GM12874 (cell line): ENCODE data around the gene BDH1.

ENCODE experiments used
- CTCF ChIP-seq: IDR thresholded peaks from 2 replicates; pipeline ENCODE4 v1.5.1; 2011; ENCODE audit warnings: low read depth, mild to moderate bottlenecking, control low read depth, low read length, moderate library complexity; ENCODE audit not compliant: insufficient read depth

The BDH1 gene

DNA sequence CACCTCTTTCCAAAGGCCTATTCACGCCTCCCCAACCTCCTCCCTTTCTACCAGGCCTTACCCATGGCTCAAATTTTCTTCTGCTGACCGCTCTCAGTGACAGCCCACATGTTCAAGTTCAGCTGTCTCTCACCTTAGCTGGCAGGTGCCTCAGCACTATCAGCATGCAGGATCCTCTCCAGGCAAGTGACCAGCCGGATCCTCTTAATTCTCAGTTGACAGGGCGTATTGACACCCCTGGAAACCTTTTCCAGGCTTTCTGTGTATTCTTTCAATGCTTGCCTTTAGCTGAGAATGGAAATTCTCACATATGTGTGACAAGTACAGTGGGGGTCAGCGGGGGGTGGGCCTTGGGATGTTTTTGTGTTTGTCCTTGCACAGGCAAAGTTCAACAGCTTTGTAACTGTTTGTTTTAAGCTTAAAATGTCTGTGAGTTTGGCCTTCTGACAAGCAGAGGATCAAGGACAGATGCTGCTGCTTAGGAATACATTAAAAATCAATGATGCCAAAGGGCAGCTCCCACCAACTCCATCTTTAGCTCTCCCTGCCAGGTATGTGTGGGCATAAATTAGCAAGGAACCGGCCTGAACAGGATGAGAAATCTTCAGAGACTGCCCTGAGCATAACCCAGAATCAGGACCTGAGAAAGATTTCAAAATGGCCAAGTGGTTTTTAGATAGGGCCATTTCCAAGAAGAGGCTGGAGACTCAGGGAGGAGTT is 17.4 kb upstream of the BDH1 start:
- no peak for TF ChIP-seq CTCF

DNA sequence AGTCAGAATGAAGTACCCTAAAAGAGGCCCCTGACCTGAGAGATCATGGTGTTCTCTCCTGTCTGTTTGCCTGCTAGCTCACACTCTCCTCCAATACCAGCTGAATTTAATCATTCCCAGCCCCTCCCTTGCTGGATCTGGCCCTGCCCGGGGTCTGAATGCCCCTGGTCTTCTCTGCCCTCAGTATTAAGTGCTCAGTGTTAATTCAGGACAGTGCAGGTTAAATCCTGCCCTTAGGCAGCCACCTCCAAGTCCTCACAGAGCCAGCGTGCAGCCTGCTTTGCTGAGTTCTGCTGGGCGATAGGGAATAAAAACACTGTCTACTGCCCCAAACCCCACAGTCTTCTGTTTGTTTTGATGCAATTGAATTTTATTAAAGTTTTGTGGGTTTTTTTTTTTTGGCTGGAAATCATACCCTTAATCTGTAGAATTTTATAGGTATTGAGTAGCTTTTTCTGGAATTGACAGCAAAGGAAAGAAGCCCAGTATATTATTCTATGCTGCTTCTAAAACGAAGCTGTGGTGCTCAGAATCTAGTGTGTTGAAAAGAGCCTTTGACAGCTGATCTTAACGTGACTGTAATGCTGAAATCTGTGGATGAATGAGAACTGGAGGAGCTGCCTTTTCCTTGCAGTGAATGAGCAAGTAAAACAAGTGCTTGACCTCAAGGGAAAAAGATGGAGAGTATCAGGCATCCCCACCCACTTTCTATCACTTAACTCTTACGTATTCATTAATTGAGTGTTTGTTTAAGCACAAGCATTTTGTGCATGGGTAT is 12.3 kb upstream of the BDH1 start:
- TF ChIP-seq CTCF, result no peak

DNA sequence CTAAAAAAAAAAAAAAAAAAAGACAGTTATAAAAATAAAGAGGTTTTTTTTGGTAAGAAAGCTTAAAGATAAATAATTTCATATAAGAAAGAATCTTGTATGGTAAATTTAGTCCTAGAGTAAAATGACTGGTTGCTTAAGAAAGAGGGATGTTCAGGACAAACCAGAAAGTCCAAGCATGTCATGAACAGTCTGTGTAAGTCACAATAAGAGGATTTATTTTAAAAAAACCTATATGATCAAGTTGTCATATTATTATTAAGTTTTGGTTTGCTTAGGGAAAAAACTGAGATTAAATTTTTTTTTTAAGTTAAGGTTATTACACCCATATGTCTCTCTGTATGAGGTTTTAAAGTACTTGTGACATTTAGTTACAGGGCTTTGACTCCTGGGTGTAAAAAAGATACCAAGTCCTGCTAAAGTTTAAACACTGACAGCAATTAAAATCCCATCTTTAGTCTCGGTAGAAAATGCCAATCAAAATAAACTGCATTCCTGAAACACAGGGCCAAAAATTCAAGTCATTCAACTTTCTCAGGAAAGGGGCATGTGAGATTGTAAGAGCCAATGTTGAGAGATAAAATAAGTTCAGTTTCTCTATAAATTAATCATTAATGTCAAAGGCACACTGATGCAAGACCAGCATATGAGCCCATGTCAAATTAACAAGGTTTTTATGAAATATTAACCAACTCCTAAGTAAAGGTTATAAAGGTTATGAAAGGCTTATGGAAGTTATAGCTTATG is 8.5 kb upstream of the BDH1 start:
- TF ChIP-seq CTCF, result no peak

DNA sequence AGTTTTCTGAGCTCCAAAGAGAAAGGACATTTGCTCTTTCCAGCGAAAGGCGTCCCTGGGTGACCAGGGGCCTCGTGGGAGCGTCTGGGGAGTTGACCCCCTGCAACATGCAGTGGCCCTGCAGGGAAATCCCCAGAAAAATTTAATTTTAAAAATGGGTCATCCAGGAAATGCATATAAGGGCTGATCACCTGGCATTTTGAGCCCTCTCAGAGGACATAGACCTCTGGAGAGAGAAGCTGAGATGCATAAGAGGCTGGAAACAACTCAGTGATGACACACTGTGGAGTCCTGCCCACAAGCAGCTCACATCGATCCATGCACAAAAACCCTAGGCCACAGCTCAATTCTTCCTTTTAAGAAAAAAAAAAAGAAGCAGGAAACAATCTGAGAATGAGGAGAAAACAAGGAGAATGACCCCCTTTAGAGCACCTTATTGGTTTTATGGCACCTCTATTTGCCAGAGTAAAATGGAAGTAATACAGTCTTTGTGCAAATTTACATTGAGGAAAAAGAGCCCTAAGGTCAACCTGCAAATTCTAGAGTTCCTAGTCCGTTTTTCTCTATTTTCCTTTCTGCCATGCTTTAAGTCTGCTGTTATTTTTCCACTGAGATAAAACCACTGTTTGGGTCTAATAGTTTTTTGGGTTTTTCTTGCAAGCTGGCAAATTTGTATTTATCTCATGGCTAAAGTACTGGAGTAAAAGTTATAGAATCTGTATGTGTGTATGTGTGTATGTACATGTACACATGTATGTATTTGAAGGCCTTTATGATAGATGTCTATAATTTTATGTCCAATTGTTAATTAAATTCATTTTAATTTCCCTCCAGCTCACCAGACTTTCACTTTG is 6.9 kb upstream of the BDH1 start:
- no peak for TF ChIP-seq CTCF

GRCh38 chr3:197561926-197562325 is 6.2 kb upstream of the BDH1 start:
- no peak for TF ChIP-seq CTCF

DNA sequence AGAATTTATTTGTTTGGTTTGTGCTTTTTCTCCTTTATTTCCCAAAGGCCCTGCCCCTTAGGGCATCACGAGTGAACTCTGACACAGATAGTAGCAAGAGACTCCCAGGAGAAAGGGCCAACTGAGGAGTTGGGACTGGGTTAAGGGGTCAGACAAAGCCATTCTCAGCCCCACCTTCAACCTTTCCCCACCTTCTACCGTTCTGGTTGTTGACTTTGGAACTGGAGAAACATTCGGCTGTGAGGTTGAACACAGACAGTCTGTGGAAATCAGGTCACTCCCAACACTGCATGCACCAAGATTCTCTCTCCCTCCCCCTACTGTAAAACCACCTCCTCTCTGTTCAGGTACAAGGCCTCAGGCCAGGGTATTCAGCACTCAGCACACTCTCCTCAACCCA is 3.9 kb upstream of the BDH1 start:
- no peak for TF ChIP-seq CTCF
